B cell (primary cell): ENCODE data around the gene RNF34. TPM values are rescaled to one million over a fixed set of nuclear protein-coding genes. Genes with fewer than 3 reads are reported as not detected.

Source experiments
- ATAC-seq: fragments of 200-7000 bp; cut with Tn5 transposase; one replicate; pipeline ENCODE4 v1.10.0; 2021; ENCODE audit warnings: low read depth, mild to moderate bottlenecking, moderate number of reproducible peaks, moderate library complexity
- CTCF ChIA-PET: fragments of 350-600 bp; sonication (Branson Sonifier 250); formaldehyde crosslinking; loops from one replicate; lab custom pipeline; 2021; ENCODE audit warnings: antibody characterized with exemption, inconsistent platforms; lab: Charles Lee
- POLR2A ChIA-PET: fragments of 350-600 bp; sonication (Branson Sonifier 250); formaldehyde crosslinking; loops from one replicate; lab custom pipeline; 2021; ENCODE audit warnings: antibody characterized with exemption; lab: Charles Lee
- DNase-seq: peaks from one replicate; pipeline ENCODE4 v3.0.0; 2013
- H2AFZ ChIP-seq: 2 replicates; pipeline ENCODE4 v1.6.1; 2012; ENCODE audit warnings: mild to moderate bottlenecking, low read depth, low read length; ENCODE audit not compliant: insufficient read depth, poor library complexity, severe bottlenecking
- H3K27ac ChIP-seq, 2 donors: 1 replicate in 1 of 2; 2 replicates in 1 of 2; pipeline ENCODE4 v1.5.1; 2012 to 2013; ENCODE audit warnings: low read length in 2 of 2, mild to moderate bottlenecking in 2 of 2, moderate library complexity in 1 of 2
- H3K27me3 ChIP-seq, 4 experiments: fragments of 200-600 bp in 1 of 4; sonication (generic) in 1 of 4; replicated peaks in 1 of 4; 1 replicate in 2 of 4; 2 replicates in 2 of 4; pipeline versions ENCODE4 v1.6.1 to v1.7.0; 2013 to 2016; ENCODE audit warnings: low read length in 3 of 4, mild to moderate bottlenecking in 2 of 4, mixed read lengths in 1 of 4, moderate library complexity in 1 of 4; ENCODE audit not compliant: insufficient read depth in 4 of 4, control insufficient read depth in 3 of 4; ENCODE audit errors: control extremely low read depth in 1 of 4
- H3K36me3 ChIP-seq, 2 experiments: replicated peaks in 1 of 2; 1 replicate in 1 of 2; 2 replicates in 1 of 2; pipeline versions ENCODE4 v1.6.1 to v1.7.1; 2013; ENCODE audit warnings: low read length in 1 of 2; ENCODE audit not compliant: insufficient read depth in 2 of 2, control insufficient read depth in 1 of 2; ENCODE audit errors: control extremely low read depth in 1 of 2, extremely low read depth in 1 of 2
- H3K4me1 ChIP-seq, 2 donors: fragments of 200-600 bp in 1 of 2; sonication (generic) in 1 of 2; 1 replicate in 1 of 2; 2 replicates in 1 of 2; pipeline versions ENCODE4 v1.5.1 to v1.6.1; 2013 to 2017; ENCODE audit warnings: low read length in 2 of 2; ENCODE audit not compliant: control insufficient read depth in 2 of 2, insufficient read depth in 2 of 2
- H3K4me2 ChIP-seq: replicated peaks from 2 replicates; pipeline ENCODE3; 2012; ENCODE audit warnings: mild to moderate bottlenecking, low read depth, low read length; ENCODE audit not compliant: poor library complexity, severe bottlenecking
- H3K4me3 ChIP-seq, 5 experiments: fragments of 200-600 bp in 1 of 5; sonication (generic) in 1 of 5; 1 replicate in 3 of 5; 2 replicates in 2 of 5; pipeline versions ENCODE4 v1.5.1 to v1.7.0; 2011 to 2016; ENCODE audit warnings: low read length in 4 of 5, mild to moderate bottlenecking in 4 of 5, low read depth in 2 of 5, control low read depth in 1 of 5, moderate library complexity in 1 of 5; ENCODE audit not compliant: insufficient read depth in 1 of 5; ENCODE audit errors: control extremely low read depth in 1 of 5, extremely low read depth in 1 of 5
- H3K79me2 ChIP-seq: fragments of 200-600 bp; sonication (generic); one replicate; pipeline ENCODE4 v1.6.0; 2016; ENCODE audit warnings: low read length; ENCODE audit not compliant: control insufficient read depth, insufficient read depth
- H3K9ac ChIP-seq: fragments of 200-600 bp; sonication (generic); 2 replicates; pipeline ENCODE4 v1.6.1; 2017; ENCODE audit warnings: mild to moderate bottlenecking, low read length, moderate library complexity
- H3K9me3 ChIP-seq, 3 donors: one replicate each; pipeline versions ENCODE4 v1.6.1 to v1.7.1; 2013; ENCODE audit warnings: low read length in 2 of 3; ENCODE audit not compliant: control insufficient read depth in 2 of 3, insufficient read depth in 1 of 3; ENCODE audit errors: control extremely low read depth in 1 of 3
- H4K20me1 ChIP-seq: 2 replicates; pipeline ENCODE4 v1.6.0; 2012; ENCODE audit warnings: mild to moderate bottlenecking, low read length; ENCODE audit not compliant: insufficient read depth, control insufficient read depth, poor library complexity, severe bottlenecking
- H3K27ac Mint-ChIP-seq: one replicate; pipeline ENCODE4 v1.8.0; 2021; ENCODE audit warnings: mixed read lengths
- H3K27me3 Mint-ChIP-seq: one replicate; pipeline ENCODE4 v1.8.0; 2021; ENCODE audit warnings: mixed read lengths
- H3K4me1 Mint-ChIP-seq: one replicate; pipeline ENCODE4 v1.8.0; 2021; ENCODE audit warnings: mixed read lengths
- H3K4me3 Mint-ChIP-seq: one replicate; pipeline ENCODE4 v1.8.0; 2021; ENCODE audit warnings: mixed read lengths
- H3K9me3 Mint-ChIP-seq: one replicate; pipeline ENCODE4 v1.8.0; 2022; ENCODE audit warnings: mixed read lengths; ENCODE audit not compliant: insufficient read depth
- CTCF ChIP-seq: fragments of 200-600 bp; IDR thresholded peaks from one replicate; pipeline ENCODE4 v1.8.0; 2022; ENCODE audit warnings: antibody characterized with exemption, mild to moderate bottlenecking
- EZH2 ChIP-seq: IDR thresholded peaks from 2 replicates; pipeline ENCODE4 v1.6.1; 2012; ENCODE audit warnings: borderline replicate concordance, low read depth, mild to moderate bottlenecking, moderate library complexity, low read length; ENCODE audit not compliant: insufficient read depth, poor library complexity, severe bottlenecking
- WGBS: methylation state at CpG from one replicate; pipeline ENCODE4 v1.1.5; 2013; ENCODE audit warnings: missing lambda C conversion rate; ENCODE audit not compliant: insufficient coverage; 5-methylcytosine and 5-hydroxymethylcytosine counted together
- intact Hi-C: fragments of 100-400 bp; cut with micrococcal nuclease; formaldehyde crosslinking; loops from one replicate; pipeline ENCODE4 v1.10.0; 2022
- polyA plus RNA-seq: library from polyadenylated mRNA; depleted of rRNA; stranded (reverse); fragments of >200 nt; gene quantifications from 2 replicates; pipeline ENCODE4 v1.2.3, GENCODE V29; 2012
- total RNA-seq, 2 donors: library from RNA; stranded (reverse); fragments of 120-200 nt in 1 of 2; gene quantifications; 1 replicate in 1 of 2; 2 replicates in 1 of 2; pipeline versions ENCODE4 v1.2.3 to v1.2.4, GENCODE V29; 2013 to 2022

The RNF34 gene
- total and polyA plus RNA-seq, 2 donors (not counting 1 experiment from before 2014, with no cell fraction given), result 24.9 to 86.7 TPM

- H3K9me3 ChIP-seq, result no peaks in the 10 kb centered on the region
- peaks cover 96% of the 10 kb centered on the region for H3K79me2 ChIP-seq
- peaks cover 0 to 38% of the 10 kb centered on the region in 2 experiments for H3K36me3 ChIP-seq
- Mint-ChIP-seq H3K27me3 (no peaks in the 10 kb centered on the region), H3K9me3 (no peaks in the 10 kb centered on the region), H3K4me1 (peaks cover 63% of the 10 kb centered on the region), H3K27ac (peak overlapping the region; percentile 20), H3K4me3 (no peak overlapping the region)
- no peak overlapping the region for H3K9ac ChIP-seq
- H3K27ac ChIP-seq, result no peak overlapping the region
- no peak overlapping the region for H3K4me2 ChIP-seq
- no peak overlapping the region for H2AFZ ChIP-seq
- 93% methylated on average over 18 of the region's 18 CpGs for WGBS
- H3K4me1 ChIP-seq, result peaks cover 21 to 42% of the 10 kb centered on the region in 2 donors
- H4K20me1 ChIP-seq, result peaks cover 89% of the 10 kb centered on the region
- TF ChIP-seq CTCF (no peak), EZH2 (no peak)
- DNase-seq, result no peak
- ATAC-seq, result no peak
- intact Hi-C loops, result no loop called here
- H3K27me3 ChIP-seq, result no peaks in the 10 kb centered on the region
- POLR2A ChIA-PET, result interaction anchor here (0.6 kb wide), 2 partner anchors 104 to 1002 kb away, joined by 4 to 5 read pairs; no protein-coding TSS in a partner anchor
- CTCF ChIA-PET, result interaction anchor here (0.5 to 0.9 kb wide), 2 partner anchors 11 to 882 kb away, joined by 3 to 4 read pairs; no protein-coding TSS in a partner anchor
- H3K4me3 ChIP-seq, result no peak overlapping the region
Observed at GRCh38 chr12:121453629-121454028, 53.7 kb downstream of the RNF34 start.

GRCh38 chr12:121454921-121455320 lies 55.0 kb downstream of the RNF34 start:
- intact Hi-C loops, result no loop called here

More at GRCh38 chr12:121454921-121455320, 55.0 kb downstream of the RNF34 start:
- peaks cover 96% of the 10 kb centered on the region for H3K79me2 ChIP-seq
- TF ChIP-seq CTCF (no peak), EZH2 (no peak)
- Mint-ChIP-seq H3K4me1 (peaks cover 57% of the 10 kb centered on the region), H3K9me3 (no peaks in the 10 kb centered on the region), H3K4me3 (no peak overlapping the region), H3K27ac (peak overlapping the region; percentile 29), H3K27me3 (no peaks in the 10 kb centered on the region)
- ChIA-PET POLR2A (no interaction called here), CTCF (interaction anchor here (1.1 to 1.9 kb wide), 2 partner anchors 12 to 46 kb away, joined by 4 to 8 read pairs; no protein-coding TSS in a partner anchor)
- peaks cover 18 to 40% of the 10 kb centered on the region in 2 donors for H3K4me1 ChIP-seq
- 98% methylated on average over 6 of the region's 6 CpGs for WGBS
- H3K27me3 ChIP-seq, result no peaks in the 10 kb centered on the region
- no peak overlapping the region for H3K27ac ChIP-seq
- DNase-seq (no peak), ATAC-seq (no peak)
- peaks cover 89% of the 10 kb centered on the region for H4K20me1 ChIP-seq
- no peak overlapping the region for H2AFZ ChIP-seq
- H3K9me3 ChIP-seq, result no peaks in the 10 kb centered on the region
- peaks cover 0 to 30% of the 10 kb centered on the region in 2 experiments for H3K36me3 ChIP-seq
- no peak overlapping the region for H3K4me3 ChIP-seq
- H3K9ac ChIP-seq, result no peak overlapping the region
- H3K4me2 ChIP-seq, result no peak overlapping the region
